NT2/D1 (cell line): ENCODE data around the gene DNAJC5G.

Experiments
- YY1 ChIP-seq: IDR thresholded peaks from 2 replicates; pipeline ENCODE4 v1.6.1; 2011; ENCODE audit not compliant: insufficient read length, insufficient read depth
- ZNF274 ChIP-seq: IDR thresholded peaks from 2 replicates; pipeline ENCODE4 v1.6.1; 2011; ENCODE audit warnings: mild to moderate bottlenecking, low read depth, low read length

DNA sequence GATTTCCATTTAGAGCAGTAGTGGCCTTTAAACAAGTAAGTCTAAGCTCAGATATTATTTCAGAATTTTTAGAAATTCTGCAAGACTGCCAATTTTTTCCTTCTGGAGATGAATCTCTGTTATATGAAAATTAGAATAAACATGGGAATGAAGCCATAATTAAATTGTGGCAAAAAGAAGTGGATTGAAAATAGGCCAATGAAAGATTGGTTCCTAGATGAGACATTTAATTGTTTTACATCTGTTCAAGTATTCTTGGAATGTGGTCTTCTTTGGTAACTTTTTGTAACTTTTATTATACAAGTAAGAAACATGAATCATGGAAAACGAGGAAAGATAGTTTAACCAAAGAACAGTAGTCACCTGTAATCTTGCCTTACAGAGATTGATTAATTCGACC lies 47.7 kb upstream of the DNAJC5G start:
- no peak for TF ChIP-seq YY1
- no peak for TF ChIP-seq ZNF274
